Thoracic aorta (tissue), 2 donors: ENCODE results near the gene LMLN. TPM values are rescaled to one million over a fixed set of nuclear protein-coding genes. Genes with fewer than 3 reads are reported as not detected.
"Not testable (repeated sequence)": the region's sequence is repeated elsewhere in the genome, so short reads cannot be mapped to it uniquely, and the experiment has no call there.

Experiments
- ATAC-seq: fragments of 150-250 bp; one replicate; pipeline ENCODE4 v1.8.0; 2017; ENCODE audit warnings: low read depth; ENCODE audit not compliant: insufficient number of reproducible peaks, low FRiP score
- DNase-seq: peaks from one replicate; pipeline ENCODE4 v3.0.0-alpha.2; 2020; ENCODE audit warnings: low spot score
- H3K27ac ChIP-seq, 2 donors: fragments of 200-600 bp; sonication (generic); 1 replicate in 1 of 2; 2 replicates in 1 of 2; pipeline ENCODE4 v1.5.1; 2016; ENCODE audit warnings: mild to moderate bottlenecking in 2 of 2, moderate library complexity in 2 of 2
- H3K27me3 ChIP-seq: fragments of 200-600 bp; sonication (generic); replicated peaks from 2 replicates; pipeline ENCODE4 v1.6.0; 2016; ENCODE audit warnings: mild to moderate bottlenecking; ENCODE audit not compliant: insufficient read depth
- H3K36me3 ChIP-seq: fragments of 200-600 bp; sonication (generic); one replicate; pipeline ENCODE4 v1.5.1; 2016
- H3K4me1 ChIP-seq, 2 donors: fragments of 200-600 bp; sonication (generic); 1 replicate in 1 of 2; 2 replicates in 1 of 2; pipeline versions ENCODE4 v1.5.1 to v1.6.0; 2016; ENCODE audit warnings: low read depth in 2 of 2, mild to moderate bottlenecking in 1 of 2; ENCODE audit not compliant: control insufficient read depth in 1 of 2
- H3K4me3 ChIP-seq: fragments of 200-600 bp; sonication (generic); 2 replicates; pipeline ENCODE4 v1.5.1; 2016; ENCODE audit warnings: mild to moderate bottlenecking
- H3K9me3 ChIP-seq: fragments of 200-600 bp; sonication (generic); 2 replicates; pipeline ENCODE4 v1.5.1; 2016
- total RNA-seq, 2 donors: library from RNA; depleted of rRNA; stranded (reverse); fragments of >200 nt; gene quantifications; one replicate each; pipeline versions ENCODE4 v1.1.0 to v1.2.3, GENCODE V29; 2016
- TF ChIP-seq, protein P1 (sequence below): fragments of 200-600 bp; sonication (generic); IDR thresholded peaks from one replicate; pipeline ENCODE4 v1.5.1; 2019; ENCODE audit warnings: antibody characterized with exemption

The LMLN gene
- total RNA-seq, 2 donors from 2014 or later = 1.2 to 4.1 TPM

DNA sequence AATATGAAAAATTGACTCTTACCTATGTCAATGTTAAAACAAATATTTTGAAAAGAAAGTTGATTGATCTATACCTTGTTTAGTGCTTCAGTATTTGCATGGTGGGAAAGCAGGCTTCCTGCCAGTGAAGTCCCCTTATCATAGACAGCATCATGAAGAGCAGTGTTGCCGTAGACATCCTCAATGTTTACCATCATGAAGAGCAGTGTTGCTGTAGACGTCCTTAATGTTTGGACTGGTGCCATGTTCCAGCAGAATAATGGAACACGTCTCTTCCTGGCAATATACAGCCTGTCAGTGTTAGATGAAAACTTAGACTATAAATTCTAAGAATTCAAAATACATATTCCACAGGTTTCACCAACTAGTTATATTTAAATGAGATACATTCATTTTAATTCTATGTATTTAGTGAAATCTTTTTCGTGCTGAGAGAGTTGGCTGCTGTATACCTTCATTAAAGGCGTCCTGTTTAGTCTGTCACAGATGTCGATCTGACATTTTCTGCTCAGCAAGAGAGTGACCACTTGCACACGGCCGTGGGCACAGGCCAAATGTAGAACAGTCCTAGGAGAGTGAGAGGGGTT, 116.8 kb downstream of the LMLN start:
- no peaks in the 10 kb centered on the region for H3K36me3 ChIP-seq
- TF ChIP-seq, protein P1, sequence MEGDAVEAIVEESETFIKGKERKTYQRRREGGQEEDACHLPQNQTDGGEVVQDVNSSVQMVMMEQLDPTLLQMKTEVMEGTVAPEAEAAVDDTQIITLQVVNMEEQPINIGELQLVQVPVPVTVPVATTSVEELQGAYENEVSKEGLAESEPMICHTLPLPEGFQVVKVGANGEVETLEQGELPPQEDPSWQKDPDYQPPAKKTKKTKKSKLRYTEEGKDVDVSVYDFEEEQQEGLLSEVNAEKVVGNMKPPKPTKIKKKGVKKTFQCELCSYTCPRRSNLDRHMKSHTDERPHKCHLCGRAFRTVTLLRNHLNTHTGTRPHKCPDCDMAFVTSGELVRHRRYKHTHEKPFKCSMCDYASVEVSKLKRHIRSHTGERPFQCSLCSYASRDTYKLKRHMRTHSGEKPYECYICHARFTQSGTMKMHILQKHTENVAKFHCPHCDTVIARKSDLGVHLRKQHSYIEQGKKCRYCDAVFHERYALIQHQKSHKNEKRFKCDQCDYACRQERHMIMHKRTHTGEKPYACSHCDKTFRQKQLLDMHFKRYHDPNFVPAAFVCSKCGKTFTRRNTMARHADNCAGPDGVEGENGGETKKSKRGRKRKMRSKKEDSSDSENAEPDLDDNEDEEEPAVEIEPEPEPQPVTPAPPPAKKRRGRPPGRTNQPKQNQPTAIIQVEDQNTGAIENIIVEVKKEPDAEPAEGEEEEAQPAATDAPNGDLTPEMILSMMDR = no peak
- ATAC-seq (no peak), DNase-seq (no peak)
- H3K4me3 ChIP-seq = no peak overlapping the region
- peaks cover 12 to 18% of the 10 kb centered on the region in 2 donors for H3K4me1 ChIP-seq
- peaks cover 13% of the 10 kb centered on the region for H3K27me3 ChIP-seq
- H3K9me3 ChIP-seq = no peaks in the 10 kb centered on the region
- H3K27ac ChIP-seq = no peak overlapping the region

DNA sequence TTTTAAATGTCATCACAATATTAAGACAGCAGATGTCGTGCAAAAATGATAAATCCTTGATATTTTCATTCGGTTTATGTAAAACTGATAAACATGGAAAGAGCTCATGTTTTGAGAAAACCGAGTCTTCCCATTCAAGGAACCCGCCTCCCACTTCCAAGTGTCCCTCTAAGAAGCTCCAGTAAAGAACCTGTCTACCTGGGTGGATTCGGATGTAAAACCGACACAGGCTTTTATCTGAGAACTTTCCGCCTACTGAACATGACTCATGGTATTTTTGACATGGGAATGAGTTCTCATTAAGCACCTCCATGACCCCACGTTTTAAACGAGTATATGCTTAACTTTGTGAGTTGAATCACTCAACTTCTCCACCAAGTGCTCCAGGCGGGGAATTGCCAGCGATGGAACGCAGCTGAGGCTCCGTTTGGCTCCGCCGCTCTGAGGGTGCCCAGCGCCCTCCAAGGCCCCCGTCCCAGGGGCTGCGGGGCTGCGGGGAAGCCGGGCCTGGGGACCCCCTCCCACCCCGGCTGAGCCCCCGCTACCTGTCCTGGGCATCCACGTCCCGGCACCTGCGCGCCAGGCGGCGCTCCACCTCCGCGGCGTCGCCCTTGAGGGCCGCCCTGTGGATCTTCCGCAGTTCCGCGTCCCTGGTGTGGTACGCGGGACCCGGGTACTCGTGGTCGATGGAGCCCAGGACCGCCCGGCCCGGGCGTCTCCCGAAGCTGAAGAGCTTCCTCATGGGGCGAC, 119.9 kb downstream of the LMLN start:
- H3K4me1 ChIP-seq = peaks cover 12 to 18% of the 10 kb centered on the region in 2 donors
- H3K9me3 ChIP-seq = no peaks in the 10 kb centered on the region
- peak overlapping the region; percentile 67 for H3K4me3 ChIP-seq
- peaks cover 13% of the 10 kb centered on the region for H3K27me3 ChIP-seq
- TF ChIP-seq, protein P1 = no peak
- no peak for DNase-seq
- ATAC-seq = no peak
- H3K36me3 ChIP-seq = no peaks in the 10 kb centered on the region
- no peak overlapping the region for H3K27ac ChIP-seq

DNA sequence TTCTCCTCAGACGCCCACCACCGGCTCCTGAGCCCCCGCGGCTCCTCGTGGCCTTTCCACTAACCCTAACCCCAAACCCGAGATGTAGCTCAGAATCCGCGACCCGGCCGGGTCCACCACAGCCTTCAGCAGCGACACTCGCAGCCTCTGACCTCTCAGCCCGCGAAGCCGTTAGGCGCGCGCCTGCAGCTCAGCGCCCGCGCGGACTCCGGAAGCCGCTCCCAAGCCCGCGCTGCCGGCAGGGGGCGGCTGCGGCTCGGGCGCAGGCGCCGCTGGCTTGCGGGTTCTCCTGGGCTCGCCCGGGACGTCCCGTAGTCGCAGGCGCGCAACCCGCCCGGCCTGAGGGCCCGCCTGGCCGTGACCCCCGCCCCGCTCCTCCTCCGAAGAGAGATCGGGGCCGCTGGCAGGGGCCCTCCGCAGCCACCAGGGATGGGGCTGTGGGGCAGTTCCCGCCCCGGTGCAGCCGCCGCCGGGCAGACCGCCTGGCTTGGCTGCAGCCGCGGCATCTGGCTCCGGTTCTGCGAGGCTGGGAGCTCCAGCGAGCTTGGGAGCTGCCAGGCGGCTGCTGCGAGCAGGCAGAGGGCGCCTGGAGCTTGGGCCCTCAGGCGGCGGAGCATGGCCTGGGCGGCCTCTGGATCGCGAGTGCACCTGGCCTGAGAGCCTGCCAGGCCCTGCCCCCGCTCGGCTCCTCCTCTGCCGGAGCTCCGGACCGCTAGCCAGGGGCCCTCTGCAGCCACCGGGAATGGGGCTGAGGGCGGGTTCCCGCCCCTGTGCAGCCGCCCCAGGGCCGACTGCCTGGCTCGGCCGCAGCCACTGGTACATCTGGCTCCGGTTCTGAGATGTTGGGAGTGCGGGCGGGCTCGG, 120.7 kb downstream of the LMLN start:
- Histone ChIP-seq H3K36me3 (no peaks in the 10 kb centered on the region), H3K27me3 (peaks cover 13% of the 10 kb centered on the region), H3K27ac (no peak overlapping the region), H3K9me3 (no peaks in the 10 kb centered on the region), H3K4me3 (peak overlapping the region; percentile 67), H3K4me1 (peaks cover 12 to 18% of the 10 kb centered on the region in 2 donors)
- DNase-seq (no peak), ATAC-seq (peak; percentile 28)
- TF ChIP-seq, protein P1 = peak; percentile 49

DNA sequence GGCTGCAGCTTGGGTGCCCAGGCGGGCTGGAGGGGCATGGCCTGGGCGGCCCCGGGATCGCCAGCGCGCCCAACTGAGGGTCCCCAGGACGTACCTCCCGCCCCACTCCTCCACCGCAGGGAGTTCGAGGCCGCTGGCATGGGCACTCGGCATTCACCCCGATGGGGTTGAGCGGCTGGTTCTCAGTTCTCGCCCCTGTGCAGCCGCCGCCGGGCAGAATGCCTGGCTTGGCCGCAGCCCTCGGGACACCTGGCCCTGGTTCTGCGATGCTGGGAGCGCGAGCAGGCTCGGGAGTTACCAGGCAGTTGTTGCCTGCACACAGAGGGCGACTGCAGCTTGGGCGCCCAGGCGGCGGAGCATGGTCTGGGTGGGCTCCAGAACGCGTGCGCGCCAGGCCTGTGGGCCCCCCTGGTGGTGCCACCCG, 121.4 kb downstream of the LMLN start:
- ATAC-seq (no peak), DNase-seq (no peak)
- H3K27ac ChIP-seq = no peak overlapping the region
- TF ChIP-seq, protein P1 = no peak
- peaks cover 13% of the 10 kb centered on the region for H3K27me3 ChIP-seq
- H3K4me1 ChIP-seq = peaks cover 12 to 18% of the 10 kb centered on the region in 2 donors
- no peaks in the 10 kb centered on the region for H3K9me3 ChIP-seq
- no peaks in the 10 kb centered on the region for H3K36me3 ChIP-seq
- H3K4me3 ChIP-seq = peak overlapping the region; percentile 67

DNA sequence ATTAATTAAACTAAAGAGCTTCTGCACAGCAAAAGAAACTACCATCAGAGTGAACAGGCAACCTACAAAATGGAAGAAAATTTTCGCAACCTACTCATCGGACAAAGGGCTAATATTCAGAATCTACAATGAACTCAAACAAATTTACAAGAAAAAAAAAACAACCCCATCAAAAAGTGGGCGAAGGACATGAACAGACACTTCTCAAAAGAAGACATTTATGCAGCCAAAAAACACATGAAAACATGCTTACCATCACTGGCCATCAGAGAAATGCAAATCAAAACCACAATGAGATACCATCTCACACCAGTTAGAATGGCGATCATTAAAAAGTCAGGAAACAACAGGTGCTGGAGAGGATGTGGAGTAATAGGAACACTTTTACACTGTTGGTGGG, 122.2 kb downstream of the LMLN start:
- not testable (repeated sequence) for H3K36me3 ChIP-seq, ATAC-seq, DNase-seq, H3K27ac ChIP-seq, H3K9me3 ChIP-seq, H3K4me3 ChIP-seq
- peaks cover 12 to 18% of the 10 kb centered on the region in 2 donors for H3K4me1 ChIP-seq
- H3K27me3 ChIP-seq = peaks cover 13% of the 10 kb centered on the region
